UCSD-AML1 (cell line): ENCODE results near the gene LGI4.
"Not testable (repeated sequence)": the region's sequence is repeated elsewhere in the genome, so short reads cannot be mapped to it uniquely, and the experiment has no call there.

Experiments used
- DNase-seq: peaks from one replicate; lab custom pipeline; 2025; ENCODE audit not compliant: unreplicated experiment; lab: John Stamatoyannopoulos, UW

The LGI4 gene

GRCh38 chr19:35141837-35142605, 7.2 kb upstream of the LGI4 start:
- no peak for DNase-seq

GRCh38 chr19:35140962-35141836, 6.3 kb upstream of the LGI4 start:
- peak; percentile 91 for DNase-seq

GRCh38 chr19:35140207-35140961, 5.5 kb upstream of the LGI4 start:
- DNase-seq = no peak

- no peak for DNase-seq
These were observed 3.5 kb upstream of the LGI4 start, which contains the start of gene FXYD1 for GRCh38 chr19:35138305-35138892. FXYD1 (plus strand) TSS chr19:35138824; CDS start chr19:35140080, 1,256 bp downstream.

- DNase-seq = no peak
These were observed 2.3 kb upstream of the LGI4 start for GRCh38 chr19:35136977-35137702.

GRCh38 chr19:35136231-35136630, 1.4 kb upstream of the LGI4 start:
- no peak for DNase-seq

GRCh38 chr19:35135389-35135909, 590 bp upstream of the LGI4 start:
- peak; percentile 76 for DNase-seq

- DNase-seq = no peak
These were observed 1.0 kb downstream of the LGI4 start for GRCh38 chr19:35133826-35134225.

- DNase-seq = no peak
These were observed 2.6 kb downstream of the LGI4 start for GRCh38 chr19:35132254-35132653.

GRCh38 chr19:35130761-35131720, 3.8 kb downstream of the LGI4 start:
- no peak for DNase-seq

- not testable (repeated sequence) for DNase-seq
These were observed 5.1 kb downstream of the LGI4 start for GRCh38 chr19:35129724-35130274.

- DNase-seq = no peak
These were observed 6.3 kb downstream of the LGI4 start for GRCh38 chr19:35128398-35129057.

- no peak for DNase-seq
These were observed 7.0 kb downstream of the LGI4 start for GRCh38 chr19:35127871-35128270.

- DNase-seq = no peak
These were observed 8.3 kb downstream of the LGI4 start for GRCh38 chr19:35126624-35126959.

- DNase-seq = no peak
These were observed 8.9 kb downstream of the LGI4 start for GRCh38 chr19:35125749-35126623.

GRCh38 chr19:35125270-35125717, 9.6 kb downstream of the LGI4 start:
- DNase-seq = no peak
